Keratinocyte (primary cell): Measurements from ENCODE around the gene TLCD2. TPM values are rescaled to one million over a fixed set of nuclear protein-coding genes. Genes with fewer than 3 reads are reported as not detected.

Experiments used
- DNase-seq: peaks from one replicate; pipeline ENCODE4 v3.0.0-alpha.2; 2011; ENCODE audit warnings: low read depth, missing footprints, low spot score
- FAIRE-seq: peaks from 2 replicates; lab custom pipeline; 2011; peaks lifted over from hg19 to GRCh38; lab: Jason Lieb, UNC
- H2AFZ ChIP-seq: 2 replicates; pipeline ENCODE4 v1.6.0; 2012; ENCODE audit warnings: low read length, control low read depth, inconsistent platforms; ENCODE audit not compliant: control insufficient read depth
- H3K27ac ChIP-seq: 2 replicates; pipeline ENCODE4 v1.5.1; 2011; ENCODE audit warnings: low read length; ENCODE audit not compliant: control insufficient read depth, insufficient read depth
- H3K27me3 ChIP-seq: 3 replicates; pipeline ENCODE4 v1.6.0; 2011; ENCODE audit warnings: low read length; ENCODE audit not compliant: control insufficient read depth, insufficient read depth; ENCODE audit errors: extremely low read depth
- H3K36me3 ChIP-seq, 2 experiments: 2 replicates in 1 of 2; 3 replicates in 1 of 2; pipeline ENCODE4 v1.5.1; 2011; ENCODE audit warnings: low read length in 2 of 2, mild to moderate bottlenecking in 1 of 2; ENCODE audit not compliant: control insufficient read depth in 2 of 2, insufficient read depth in 2 of 2; ENCODE audit errors: extremely low read depth in 1 of 2
- H3K4me1 ChIP-seq: 3 replicates; pipeline ENCODE4 v1.5.1; 2011; ENCODE audit warnings: low read length; ENCODE audit not compliant: control insufficient read depth, insufficient read depth; ENCODE audit errors: extremely low read depth
- H3K4me2 ChIP-seq: 3 replicates; pipeline ENCODE4 v1.6.0; 2011; ENCODE audit warnings: low read depth, low read length; ENCODE audit not compliant: control insufficient read depth, insufficient read depth; ENCODE audit errors: extremely low read depth
- H3K4me3 ChIP-seq, 3 experiments: fragments of 200-600 bp in 1 of 3; sonication (generic) in 1 of 3; 2 replicates in 2 of 3; 3 replicates in 1 of 3; pipeline ENCODE4 v1.5.1; 2011 to 2016; ENCODE audit warnings: low read length in 3 of 3, mild to moderate bottlenecking in 3 of 3, control low read depth in 2 of 3, inconsistent platforms in 1 of 3, low read depth in 1 of 3, mixed read lengths in 1 of 3, mixed run types in 1 of 3, moderate library complexity in 1 of 3; ENCODE audit not compliant: control insufficient read depth in 2 of 3, insufficient read depth in 2 of 3; ENCODE audit errors: extremely low read depth in 1 of 3
- H3K79me2 ChIP-seq: 2 replicates; pipeline ENCODE4 v1.6.0; 2012; ENCODE audit warnings: low read length; ENCODE audit not compliant: control insufficient read depth, insufficient read depth
- H3K9ac ChIP-seq: 3 replicates; pipeline ENCODE4 v1.6.0; 2011; ENCODE audit warnings: low read length; ENCODE audit not compliant: control insufficient read depth, insufficient read depth; ENCODE audit errors: extremely low read depth
- H3K9me1 ChIP-seq: 3 replicates; pipeline ENCODE4 v1.6.0; 2011; ENCODE audit warnings: low read length; ENCODE audit not compliant: control insufficient read depth, insufficient read depth; ENCODE audit errors: extremely low read depth
- H3K9me3 ChIP-seq: 2 replicates; pipeline ENCODE4 v1.5.1; 2012; ENCODE audit warnings: low read depth, low read length; ENCODE audit not compliant: control insufficient read depth
- H4K20me1 ChIP-seq: 3 replicates; pipeline ENCODE4 v1.6.0; 2011; ENCODE audit warnings: low read length; ENCODE audit not compliant: control insufficient read depth, insufficient read depth; ENCODE audit errors: extremely low read depth
- EZH2 ChIP-seq: IDR thresholded peaks from one replicate; pipeline ENCODE4 v1.6.1; 2012; ENCODE audit warnings: inconsistent platforms, mild to moderate bottlenecking, low read length, moderate library complexity
- dilution Hi-C: fragments of 300-500 bp; cut with MboI; formaldehyde crosslinking; loops from one replicate; pipeline ENCODE4 v1.7.0; 2020; ENCODE audit warnings: low sequenced_read_pairs; ENCODE audit not compliant: extremely low pct_ligation_motif_present
- polyA minus RNA-seq, 3 experiments: library from RNA; depleted of rRNA, polyadenylated mRNA; stranded (reverse); fragments of >200 nt; gene quantifications; 1 replicate in 1 of 3; 2 replicates in 1 of 3; 3 replicates in 1 of 3; pipeline ENCODE4 v1.2.3, GENCODE V29; 2011
- polyA plus RNA-seq, 5 experiments: library from polyadenylated mRNA; depleted of rRNA in 3 of 5; stranded (reverse) in 3 of 5; stranded (forward) in 1 of 5; unstranded in 1 of 5; fragments of >200 nt; gene quantifications; 1 replicate in 1 of 5; 2 replicates in 3 of 5; 3 replicates in 1 of 5; pipeline versions ENCODE4 v1.2.1 to v1.2.3, GENCODE V29; 2011 to 2012; ENCODE audit warnings: missing spikeins in 2 of 5, low read depth in 1 of 5, low replicate concordance in 1 of 5
- TF ChIP-seq, protein P1 (sequence below), 3 experiments: IDR thresholded peaks in 1 of 3; conservative IDR thresholded peaks in 1 of 3; optimal IDR thresholded peaks in 1 of 3; 2 replicates in 2 of 3; 3 replicates in 1 of 3; pipeline versions ENCODE3 to v1.5.1; 2011; ENCODE audit warnings: low read length in 3 of 3, mild to moderate bottlenecking in 3 of 3, moderate library complexity in 2 of 3, control low read depth in 1 of 3, inconsistent platforms in 1 of 3; ENCODE audit not compliant: insufficient read depth in 2 of 3; ENCODE audit errors: extremely low read depth in 1 of 3

Gene TLCD2, protein sequence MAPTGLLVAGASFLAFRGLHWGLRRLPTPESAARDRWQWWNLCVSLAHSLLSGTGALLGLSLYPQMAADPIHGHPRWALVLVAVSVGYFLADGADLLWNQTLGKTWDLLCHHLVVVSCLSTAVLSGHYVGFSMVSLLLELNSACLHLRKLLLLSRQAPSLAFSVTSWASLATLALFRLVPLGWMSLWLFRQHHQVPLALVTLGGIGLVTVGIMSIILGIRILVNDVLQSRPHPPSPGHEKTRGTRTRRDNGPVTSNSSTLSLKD
- 0.75 to 1.1 TPM (median 0.76 TPM) in 3 replicates for polyA plus RNA-seq
- 10.0 TPM for polyA plus RNA-seq (2011; ENCODE audit: low read depth)
- polyA plus RNA-seq (2011; cell fraction: cytosol; rRNA removed): 1.00 and 1.1 TPM in 2 replicates
- 2.1 and 2.6 TPM in 2 replicates for polyA plus RNA-seq (2011; cell fraction: nucleus; rRNA removed)
- 1.3 and 3.5 TPM in 2 replicates for polyA plus RNA-seq (2012; ENCODE audit: low replicate concordance)
- polyA minus RNA-seq: 0.48 to 2.2 TPM (median 0.95 TPM) in 3 replicates
- polyA minus RNA-seq (2011; cell fraction: cytosol; rRNA and poly(A)+ RNA removed): 1.3 TPM
- 0.84 and 2.0 TPM in 2 replicates for polyA minus RNA-seq (2011; cell fraction: nucleus; rRNA and poly(A)+ RNA removed)

DNA sequence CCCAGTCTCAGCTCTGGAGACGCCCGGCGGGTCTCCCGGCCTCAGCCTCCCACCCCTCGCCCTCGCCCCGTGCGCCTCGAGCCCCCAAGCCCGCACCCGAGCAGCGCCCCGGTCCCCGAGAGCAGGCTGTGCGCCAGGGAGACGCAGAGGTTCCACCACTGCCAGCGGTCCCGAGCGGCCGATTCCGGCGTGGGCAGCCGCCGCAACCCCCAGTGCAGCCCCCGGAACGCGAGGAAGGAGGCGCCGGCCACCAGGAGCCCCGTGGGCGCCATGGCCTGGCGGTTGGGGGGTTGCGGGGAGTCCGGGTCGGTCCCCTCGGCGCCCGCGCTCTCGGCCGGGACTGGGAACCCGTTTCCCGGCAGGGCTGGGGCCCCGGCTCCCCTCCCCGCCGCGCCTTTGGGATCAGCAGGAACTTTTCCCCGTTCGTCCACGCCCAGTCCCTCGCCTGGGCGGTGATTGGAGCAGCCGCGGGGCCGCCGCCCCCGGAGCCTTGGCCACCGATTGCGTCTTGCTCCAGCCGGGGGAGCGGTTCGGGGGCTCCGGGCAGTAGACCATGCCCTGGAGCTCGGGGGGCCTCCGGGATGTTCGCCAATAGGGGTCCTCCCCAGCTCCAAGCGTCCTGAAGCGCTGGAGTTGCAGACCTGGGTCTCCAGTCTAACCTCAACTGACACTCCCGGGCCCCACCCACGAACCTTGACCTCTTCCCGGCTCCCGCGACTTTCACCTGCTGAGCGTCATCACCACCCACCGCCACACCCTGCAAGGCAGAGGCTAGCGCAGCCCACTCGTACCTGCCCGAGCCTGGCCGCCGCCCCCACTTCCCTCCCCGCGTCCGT lies at the start of gene TLCD2:
TLCD2 (minus strand) TSS at position 407 of the 836 bp plus-strand sequence; CDS start at position 272, 135 bp downstream.
- FAIRE-seq: no peak
- Histone ChIP-seq H4K20me1 (peaks cover 32% of the 10 kb centered on the region), H3K4me3 (peak within 1 kb of the TSS; percentile 50 to 57 (median 52)), H3K36me3 (peaks cover 23 to 25% of the 10 kb centered on the region in 2 experiments), H3K27ac (peak within 1 kb of the TSS; percentile 4), H3K79me2 (peaks cover 30% of the 10 kb centered on the region), H3K4me2 (peak within 1 kb of the TSS; percentile 57), H3K9me1 (no peaks in the 10 kb centered on the region), H3K4me1 (peaks cover 30% of the 10 kb centered on the region), H3K27me3 (no peaks in the 10 kb centered on the region), H3K9ac (peak within 1 kb of the TSS; percentile 65), H2AFZ (peak within 1 kb of the TSS; percentile 21), H3K9me3 (no peaks in the 10 kb centered on the region)
- dilution Hi-C loops: no loop called here
- no peak for TF ChIP-seq EZH2
- TF ChIP-seq, protein P1, sequence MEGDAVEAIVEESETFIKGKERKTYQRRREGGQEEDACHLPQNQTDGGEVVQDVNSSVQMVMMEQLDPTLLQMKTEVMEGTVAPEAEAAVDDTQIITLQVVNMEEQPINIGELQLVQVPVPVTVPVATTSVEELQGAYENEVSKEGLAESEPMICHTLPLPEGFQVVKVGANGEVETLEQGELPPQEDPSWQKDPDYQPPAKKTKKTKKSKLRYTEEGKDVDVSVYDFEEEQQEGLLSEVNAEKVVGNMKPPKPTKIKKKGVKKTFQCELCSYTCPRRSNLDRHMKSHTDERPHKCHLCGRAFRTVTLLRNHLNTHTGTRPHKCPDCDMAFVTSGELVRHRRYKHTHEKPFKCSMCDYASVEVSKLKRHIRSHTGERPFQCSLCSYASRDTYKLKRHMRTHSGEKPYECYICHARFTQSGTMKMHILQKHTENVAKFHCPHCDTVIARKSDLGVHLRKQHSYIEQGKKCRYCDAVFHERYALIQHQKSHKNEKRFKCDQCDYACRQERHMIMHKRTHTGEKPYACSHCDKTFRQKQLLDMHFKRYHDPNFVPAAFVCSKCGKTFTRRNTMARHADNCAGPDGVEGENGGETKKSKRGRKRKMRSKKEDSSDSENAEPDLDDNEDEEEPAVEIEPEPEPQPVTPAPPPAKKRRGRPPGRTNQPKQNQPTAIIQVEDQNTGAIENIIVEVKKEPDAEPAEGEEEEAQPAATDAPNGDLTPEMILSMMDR (optimal IDR thresholded peaks at IDR 0.05 in 1 of 3, IDR thresholded peaks at IDR 0.05 in 1 of 3, conservative IDR thresholded peaks at IDR 0.05 in 1 of 3; ENCODE audit: extremely low read depth in 1 of 3, insufficient read depth in 2 of 3, low read length in 3 of 3): no peak
- DNase-seq: no peak

DNA sequence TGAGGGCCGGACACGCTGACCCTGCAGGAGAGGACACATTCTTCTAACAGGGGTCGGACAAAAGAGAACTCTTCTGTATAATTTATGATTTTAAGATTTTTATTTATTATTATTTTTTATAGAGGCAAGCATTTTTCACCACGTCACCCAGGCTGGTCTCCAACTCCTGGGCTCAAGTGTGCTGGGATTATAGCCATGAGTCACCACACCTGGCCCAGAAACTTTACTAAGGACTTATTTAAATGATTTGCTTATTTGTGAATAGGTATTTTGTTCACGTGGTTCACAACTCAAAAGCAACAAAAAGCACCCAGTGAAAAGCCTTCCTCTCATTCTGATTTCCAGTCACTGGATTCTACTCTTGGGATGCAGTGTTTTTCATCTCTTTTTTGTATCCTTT lies 49.4 kb upstream of the TLCD2 start:
- Histone ChIP-seq H3K9me1 (no peaks in the 10 kb centered on the region), H3K36me3 (no peaks in the 10 kb centered on the region), H3K4me3 (no peak overlapping the region), H3K4me2 (peak overlapping the region; percentile 58), H3K9me3 (no peaks in the 10 kb centered on the region), H3K79me2 (no peaks in the 10 kb centered on the region), H3K4me1 (peaks cover 32% of the 10 kb centered on the region), H3K27ac (no peak overlapping the region), H4K20me1 (no peaks in the 10 kb centered on the region), H3K9ac (peak overlapping the region; percentile 33), H2AFZ (no peak overlapping the region), H3K27me3 (no peaks in the 10 kb centered on the region)
- TF ChIP-seq, protein P1 (optimal IDR thresholded peaks at IDR 0.05 in 1 of 3, IDR thresholded peaks at IDR 0.05 in 1 of 3, conservative IDR thresholded peaks at IDR 0.05 in 1 of 3; ENCODE audit: extremely low read depth in 1 of 3, insufficient read depth in 2 of 3, low read length in 3 of 3): no peak
- TF ChIP-seq EZH2: no peak
- no peak for DNase-seq
- dilution Hi-C loops: no loop called here
- peak; percentile 23 for FAIRE-seq
